BE2C (cell line): ENCODE data around the gene MAP6.

ENCODE experiments used
- DNase-seq: peaks from one replicate; pipeline ENCODE4 v3.0.0-alpha.2; 2020
- H3K27me3 ChIP-seq: fragments of 250-450 bp; sonication (Bioruptor Pico); 2 replicates; pipeline ENCODE4 v1.5.1; 2020; ENCODE audit warnings: mild to moderate bottlenecking
- H3K36me3 ChIP-seq: fragments of 250-450 bp; sonication (Bioruptor Pico); 2 replicates; pipeline ENCODE4 v1.5.1; 2020; ENCODE audit warnings: mild to moderate bottlenecking
- H3K4me1 ChIP-seq: fragments of 250-450 bp; sonication (Bioruptor Pico); 2 replicates; pipeline ENCODE4 v1.5.1; 2020
- H3K4me3 ChIP-seq: 2 replicates; pipeline ENCODE4 v1.5.1; 2011; ENCODE audit warnings: low read depth, low read length
- H3K9me3 ChIP-seq: fragments of 250-450 bp; sonication (Bioruptor Pico); 2 replicates; pipeline ENCODE4 v1.5.1; 2020
- TF ChIP-seq, protein P1 (sequence below): IDR thresholded peaks from 2 replicates; pipeline ENCODE4 v1.5.1; 2012; ENCODE audit warnings: mild to moderate bottlenecking, low read depth, low read length

The MAP6 gene

DNA sequence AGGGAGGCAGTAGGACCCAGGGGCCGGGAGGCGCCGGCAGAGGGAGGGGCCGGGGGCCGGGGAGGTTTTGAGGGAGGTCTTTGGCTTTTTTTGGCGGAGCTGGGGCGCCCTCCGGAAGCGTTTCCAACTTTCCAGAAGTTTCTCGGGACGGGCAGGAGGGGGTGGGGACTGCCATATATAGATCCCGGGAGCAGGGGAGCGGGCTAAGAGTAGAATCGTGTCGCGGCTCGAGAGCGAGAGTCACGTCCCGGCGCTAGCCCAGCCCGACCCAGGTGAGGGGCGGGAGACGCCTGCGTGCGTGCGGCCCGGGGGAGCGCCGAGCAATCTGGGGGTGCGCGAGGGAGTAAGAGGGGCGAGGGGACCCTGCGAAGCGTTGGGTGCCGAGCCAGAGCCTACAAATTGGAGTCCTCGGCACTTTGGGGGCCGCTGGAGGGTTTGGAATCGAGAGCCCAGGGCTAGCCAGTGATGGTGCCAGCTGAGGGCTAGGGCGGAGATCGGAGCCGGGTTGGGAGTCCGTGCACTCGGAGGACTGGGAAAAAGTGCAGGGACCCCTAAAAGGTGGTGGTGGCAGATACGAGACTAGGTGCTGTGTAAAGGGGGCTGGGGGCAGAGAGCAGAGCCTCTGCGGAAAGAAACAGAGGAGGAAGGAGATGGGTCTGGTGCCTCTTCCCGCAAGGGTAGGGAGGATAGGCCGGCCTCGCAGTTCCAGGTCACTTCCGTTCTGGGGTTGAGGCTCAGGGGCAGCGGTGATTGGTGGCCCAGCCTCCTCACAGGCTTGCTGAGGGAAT, 106.6 kb downstream of the MAP6 start, which contains the start of gene SERPINH1:
SERPINH1 (plus strand) TSS at position 206 of the 788 bp plus-strand sequence. CDS start 4,097 bp downstream, outside the sequence.
- H3K27me3 ChIP-seq: no peaks in the 10 kb centered on the region
- TF ChIP-seq, protein P1, sequence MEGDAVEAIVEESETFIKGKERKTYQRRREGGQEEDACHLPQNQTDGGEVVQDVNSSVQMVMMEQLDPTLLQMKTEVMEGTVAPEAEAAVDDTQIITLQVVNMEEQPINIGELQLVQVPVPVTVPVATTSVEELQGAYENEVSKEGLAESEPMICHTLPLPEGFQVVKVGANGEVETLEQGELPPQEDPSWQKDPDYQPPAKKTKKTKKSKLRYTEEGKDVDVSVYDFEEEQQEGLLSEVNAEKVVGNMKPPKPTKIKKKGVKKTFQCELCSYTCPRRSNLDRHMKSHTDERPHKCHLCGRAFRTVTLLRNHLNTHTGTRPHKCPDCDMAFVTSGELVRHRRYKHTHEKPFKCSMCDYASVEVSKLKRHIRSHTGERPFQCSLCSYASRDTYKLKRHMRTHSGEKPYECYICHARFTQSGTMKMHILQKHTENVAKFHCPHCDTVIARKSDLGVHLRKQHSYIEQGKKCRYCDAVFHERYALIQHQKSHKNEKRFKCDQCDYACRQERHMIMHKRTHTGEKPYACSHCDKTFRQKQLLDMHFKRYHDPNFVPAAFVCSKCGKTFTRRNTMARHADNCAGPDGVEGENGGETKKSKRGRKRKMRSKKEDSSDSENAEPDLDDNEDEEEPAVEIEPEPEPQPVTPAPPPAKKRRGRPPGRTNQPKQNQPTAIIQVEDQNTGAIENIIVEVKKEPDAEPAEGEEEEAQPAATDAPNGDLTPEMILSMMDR: no peak
- H3K9me3 ChIP-seq: no peaks in the 10 kb centered on the region
- DNase-seq: peak; percentile 85
- H3K4me1 ChIP-seq: peaks cover 7% of the 10 kb centered on the region; the same call in 1 of the 2 replicates
- peak within 1 kb of the TSS; percentile 78 for H3K4me3 ChIP-seq
- H3K36me3 ChIP-seq: no peaks in the 10 kb centered on the region

DNA sequence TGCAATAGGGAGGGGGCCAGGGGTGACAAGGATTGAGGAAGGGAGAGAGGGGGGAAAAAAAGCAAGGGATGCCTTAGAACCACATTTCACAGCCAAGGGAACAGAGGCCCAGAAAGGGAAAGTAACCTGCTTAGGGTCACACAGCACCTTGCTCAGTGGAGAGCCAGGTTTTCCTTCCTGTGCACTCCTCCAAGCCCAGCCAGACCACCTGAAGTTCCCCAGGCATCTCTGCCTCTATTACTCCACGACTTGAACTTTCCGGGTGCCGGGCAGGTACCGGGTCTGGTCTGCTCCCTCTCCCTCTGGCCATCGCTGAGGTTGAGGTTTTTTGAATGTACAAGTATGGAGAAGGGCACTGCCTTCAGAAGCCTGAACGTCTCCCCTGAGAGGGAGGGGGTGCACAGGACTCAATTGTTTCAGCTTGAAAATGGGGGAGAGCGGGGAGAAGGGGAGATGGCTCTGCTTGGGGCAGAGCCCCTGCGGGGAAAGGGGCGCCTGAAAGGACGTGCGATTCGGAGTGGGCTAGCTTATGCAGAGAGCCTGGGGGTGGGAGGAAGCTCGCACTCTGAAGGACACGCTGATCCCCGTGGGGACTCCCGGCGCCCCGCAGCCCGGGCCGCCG, 107.3 kb downstream of the MAP6 start:
- DNase-seq: no peak
- Histone ChIP-seq H3K36me3 (no peaks in the 10 kb centered on the region), H3K27me3 (no peaks in the 10 kb centered on the region), H3K9me3 (no peaks in the 10 kb centered on the region), H3K4me3 (peak overlapping the region; percentile 78), H3K4me1 (peaks cover 10% of the 10 kb centered on the region; the same call in 1 of the 2 replicates)
- TF ChIP-seq, protein P1: no peak

DNA sequence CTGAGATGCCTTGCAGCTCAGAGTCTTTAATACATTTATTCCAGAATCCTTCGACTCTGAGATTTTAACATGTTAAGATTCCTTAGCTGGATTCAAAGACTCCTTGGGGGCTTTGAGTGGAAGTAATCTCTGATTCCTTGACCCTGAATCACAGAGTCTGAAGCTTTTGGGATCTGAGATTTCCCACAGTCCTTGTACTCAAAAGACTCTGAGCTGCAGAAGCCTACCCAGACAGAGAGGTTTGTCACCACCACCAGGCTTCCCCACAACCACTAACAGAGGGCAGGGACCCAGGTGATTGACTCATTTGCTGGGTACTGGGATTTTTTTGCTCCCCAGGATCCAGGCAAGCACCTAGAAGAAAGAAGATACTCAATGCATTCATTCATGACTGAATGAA, 108.2 kb downstream of the MAP6 start:
- Histone ChIP-seq H3K4me1 (peaks cover 10% of the 10 kb centered on the region; the same call in 1 of the 2 replicates), H3K36me3 (no peaks in the 10 kb centered on the region), H3K4me3 (no peak overlapping the region), H3K9me3 (no peaks in the 10 kb centered on the region), H3K27me3 (no peaks in the 10 kb centered on the region)
- TF ChIP-seq, protein P1: no peak
- no peak for DNase-seq

DNA sequence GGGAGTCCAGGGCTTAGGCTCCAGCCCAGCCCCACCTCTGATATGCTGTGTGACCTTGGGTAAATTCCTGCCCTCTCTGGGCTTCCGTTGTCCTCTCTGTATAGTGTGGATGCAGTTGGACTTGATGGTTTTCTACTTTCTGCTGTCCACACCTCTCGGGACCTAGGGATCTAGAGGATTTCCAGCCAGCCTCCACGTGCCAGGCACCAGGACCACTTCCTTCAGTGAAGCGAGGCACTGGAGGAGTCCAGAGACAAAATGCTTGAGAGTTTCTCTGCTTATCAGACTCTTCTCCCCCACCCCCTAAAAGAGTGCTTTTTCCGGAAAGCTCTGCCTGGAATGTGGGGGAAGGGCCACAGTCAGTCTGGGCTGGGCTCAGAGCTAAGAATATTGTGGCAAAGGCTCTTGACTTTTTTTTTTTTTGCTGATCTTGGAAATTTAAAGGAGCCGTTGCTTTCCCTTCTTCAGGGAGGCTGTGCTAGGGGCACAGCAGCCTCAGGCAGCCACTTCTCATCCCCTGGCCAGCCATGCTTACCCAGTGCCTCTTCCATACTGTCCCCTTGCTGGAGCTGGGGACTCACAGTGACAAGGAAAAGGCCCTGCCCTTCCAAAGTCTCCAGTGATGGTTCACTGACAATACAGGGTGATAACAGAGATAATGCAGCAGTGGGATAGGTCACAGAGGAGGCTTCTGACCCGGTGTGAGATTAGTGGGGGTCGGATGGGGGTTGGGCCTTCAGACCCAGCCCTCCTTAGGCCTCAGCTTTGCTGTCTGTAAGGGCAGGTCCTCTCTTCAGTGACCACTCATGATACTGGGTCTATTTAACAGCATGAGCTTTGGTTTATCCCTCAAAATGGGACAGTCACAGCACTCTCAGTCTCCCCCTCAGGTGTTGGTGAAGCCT, 109.6 kb downstream of the MAP6 start:
- no peak for DNase-seq
- TF ChIP-seq, protein P1: no peak
- no peaks in the 10 kb centered on the region for H3K27me3 ChIP-seq
- no peaks in the 10 kb centered on the region for H3K9me3 ChIP-seq
- H3K4me1 ChIP-seq: peaks cover 17% of the 10 kb centered on the region
- H3K36me3 ChIP-seq: no peaks in the 10 kb centered on the region
- no peak overlapping the region for H3K4me3 ChIP-seq

DNA sequence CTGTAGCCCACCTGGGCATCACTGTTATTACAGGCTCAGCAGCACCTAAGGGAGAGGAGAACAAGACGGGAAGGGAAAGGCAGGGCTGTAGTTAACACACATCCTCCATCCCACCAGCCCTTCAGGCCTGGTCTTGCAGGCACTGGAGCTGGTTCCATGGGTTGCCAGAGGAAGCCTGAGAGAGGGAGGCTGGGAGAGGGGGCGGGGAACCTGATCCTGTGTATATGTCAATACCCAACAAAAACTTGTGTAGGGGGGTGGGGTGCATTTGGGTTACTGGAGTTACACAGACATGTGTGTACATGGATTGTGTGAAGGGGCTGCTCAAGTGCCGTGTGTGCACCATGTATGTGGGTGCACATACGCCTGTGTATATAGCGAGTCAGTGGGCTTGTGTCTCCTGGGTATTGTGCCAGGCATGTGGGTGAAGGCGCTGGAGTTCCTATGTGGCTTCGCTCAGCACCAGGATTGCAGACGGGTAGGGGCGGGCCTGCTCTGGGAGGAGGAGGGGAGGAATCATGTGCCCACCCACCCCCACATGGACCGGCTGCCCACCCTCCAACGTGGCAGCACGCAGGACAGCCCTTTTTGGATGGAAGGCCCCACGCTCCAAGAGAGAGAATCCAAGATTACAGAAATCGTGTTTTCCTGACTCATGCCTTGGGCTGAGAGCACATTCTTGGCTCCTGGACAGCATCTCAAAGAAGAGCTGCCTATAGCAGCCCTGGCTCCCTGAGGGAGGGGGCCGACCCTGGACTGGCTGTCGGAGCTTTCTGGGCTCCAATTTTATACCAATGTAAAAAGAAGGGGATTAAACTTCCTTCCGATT, 111.0 kb downstream of the MAP6 start:
- peaks cover 26% of the 10 kb centered on the region for H3K4me1 ChIP-seq
- TF ChIP-seq, protein P1: no peak
- H3K27me3 ChIP-seq: no peaks in the 10 kb centered on the region
- H3K4me3 ChIP-seq: no peak overlapping the region
- H3K9me3 ChIP-seq: no peaks in the 10 kb centered on the region; the same call in 1 of the 2 replicates
- no peaks in the 10 kb centered on the region for H3K36me3 ChIP-seq
- DNase-seq: no peak
